Activated CD4-positive, alpha-beta T cell treated with anti-CD3 and anti-CD28 coated beads, Interleukin-2, amount 10 ng/mL, durations not matched to agents 24 days and 14 days (primary cell): ENCODE data around the gene SIDT1. TPM values are rescaled to one million over a fixed set of nuclear protein-coding genes. Genes with fewer than 3 reads are reported as not detected.

Source experiments
- DNase-seq: peaks from one replicate; pipeline ENCODE4 v3.0.0; 2022
- H3K27ac Mint-ChIP-seq: one replicate; pipeline ENCODE4 v1.8.0; 2022; ENCODE audit warnings: mild to moderate bottlenecking, mixed read lengths
- H3K27me3 Mint-ChIP-seq: one replicate; pipeline ENCODE4 v1.8.0; 2022; ENCODE audit warnings: mixed read lengths
- H3K36me3 Mint-ChIP-seq: one replicate; pipeline ENCODE4 v1.8.0; 2022; ENCODE audit warnings: low read depth, mild to moderate bottlenecking, mixed read lengths
- H3K4me1 Mint-ChIP-seq: one replicate; pipeline ENCODE4 v1.8.0; 2021; ENCODE audit warnings: mixed read lengths
- H3K4me3 Mint-ChIP-seq: one replicate; pipeline ENCODE4 v1.8.0; 2022; ENCODE audit warnings: mild to moderate bottlenecking, moderate library complexity, mixed read lengths
- H3K9me3 Mint-ChIP-seq: one replicate; pipeline ENCODE4 v1.8.0; 2021; ENCODE audit warnings: mixed read lengths
- intact Hi-C: fragments of 100-400 bp; cut with micrococcal nuclease; formaldehyde crosslinking; loops from one replicate; pipeline ENCODE4 v1.15.1; 2023
- total RNA-seq: library from RNA; stranded (reverse); gene quantifications from 2 replicates; pipeline ENCODE4 v1.2.3, GENCODE V29; 2022

Gene SIDT1
- total RNA-seq, 1 donor from 2014 or later = 8.5 TPM

- intact Hi-C loops = no loop called here
- no peak for DNase-seq
- Mint-ChIP-seq H3K9me3 (no peaks in the 10 kb centered on the region), H3K27ac (no peak overlapping the region), H3K4me1 (peaks cover 2% of the 10 kb centered on the region), H3K4me3 (no peak overlapping the region), H3K36me3 (no peaks in the 10 kb centered on the region), H3K27me3 (peaks cover 56% of the 10 kb centered on the region)
These were observed 9.1 kb upstream of the SIDT1 start for GRCh38 chr3:113523241-113523640.

GRCh38 chr3:113532698-113533533 lies 561 bp downstream of the SIDT1 start:
- H3K4me1 Mint-ChIP-seq = peaks cover 38% of the 10 kb centered on the region
- intact Hi-C loops = loop anchor here (1.0 to 10.0 kb wide), 6 partner anchors 18 to 522 kb away; partner anchors contain the start of genes CCDC191, QTRT2, SPICE1 and USF3

GRCh38 chr3:113533534-113533892 lies 1.2 kb downstream of the SIDT1 start:
- intact Hi-C loops = loop anchor here (1.0 to 10.0 kb wide), 3 partner anchors 45 to 521 kb away; partner anchors contain the start of genes CCDC191 and QTRT2
- peak overlapping the region; percentile 91 for H3K4me3 Mint-ChIP-seq
- H3K9me3 Mint-ChIP-seq = no peaks in the 10 kb centered on the region
- peak overlapping the region; percentile 96 for H3K27ac Mint-ChIP-seq
- peaks cover 38% of the 10 kb centered on the region for H3K4me1 Mint-ChIP-seq
- H3K27me3 Mint-ChIP-seq = peaks cover 6% of the 10 kb centered on the region
- peak; percentile 85 for DNase-seq
- H3K36me3 Mint-ChIP-seq = peaks cover 5% of the 10 kb centered on the region

More at GRCh38 chr3:113532698-113533533, 561 bp downstream of the SIDT1 start:
- Mint-ChIP-seq H3K36me3 (peaks cover 5% of the 10 kb centered on the region), H3K27ac (peak overlapping the region; percentile 96), H3K27me3 (peaks cover 9% of the 10 kb centered on the region), H3K4me3 (peak overlapping the region; percentile 91), H3K9me3 (no peaks in the 10 kb centered on the region)
- peak; percentile 83 for DNase-seq

GRCh38 chr3:113534365-113534764 lies 2.0 kb downstream of the SIDT1 start:
- Mint-ChIP-seq H3K4me1 (peaks cover 38% of the 10 kb centered on the region), H3K9me3 (no peaks in the 10 kb centered on the region), H3K27ac (peak overlapping the region; percentile 26), H3K27me3 (peaks cover 4% of the 10 kb centered on the region), H3K4me3 (peak overlapping the region; percentile 91), H3K36me3 (peaks cover 7% of the 10 kb centered on the region)
- DNase-seq = peak; percentile 72
- intact Hi-C loops = loop anchor here (5.0 to 10.0 kb wide), 2 partner anchors 517 to 520 kb away; partner anchors contain the start of genes CCDC191 and QTRT2

GRCh38 chr3:113535898-113536297 lies 3.5 kb downstream of the SIDT1 start:
- H3K4me1 Mint-ChIP-seq = peaks cover 36% of the 10 kb centered on the region
- no peaks in the 10 kb centered on the region for H3K9me3 Mint-ChIP-seq
- DNase-seq = no peak
- H3K27me3 Mint-ChIP-seq = no peaks in the 10 kb centered on the region
- H3K36me3 Mint-ChIP-seq = peaks cover 16% of the 10 kb centered on the region
- no peak overlapping the region for H3K4me3 Mint-ChIP-seq
- intact Hi-C loops = loop anchor here (10.0 kb wide), 1 partner anchor 519 kb away; the partner anchor contains the start of genes CCDC191 and QTRT2
- no peak overlapping the region for H3K27ac Mint-ChIP-seq

GRCh38 chr3:113536627-113537101 lies 4.3 kb downstream of the SIDT1 start:
- no peak for DNase-seq
- H3K4me1 Mint-ChIP-seq = peaks cover 30% of the 10 kb centered on the region
- peaks cover 21% of the 10 kb centered on the region for H3K36me3 Mint-ChIP-seq
- H3K27me3 Mint-ChIP-seq = no peaks in the 10 kb centered on the region
- no peak overlapping the region for H3K27ac Mint-ChIP-seq
- intact Hi-C loops = loop anchor here (10.0 kb wide), 1 partner anchor 518 kb away; the partner anchor contains the start of genes CCDC191 and QTRT2
- no peak overlapping the region for H3K4me3 Mint-ChIP-seq
- no peaks in the 10 kb centered on the region for H3K9me3 Mint-ChIP-seq

GRCh38 chr3:113537155-113537554 lies 4.8 kb downstream of the SIDT1 start:
- Mint-ChIP-seq H3K36me3 (peaks cover 24% of the 10 kb centered on the region), H3K27ac (no peak overlapping the region), H3K27me3 (no peaks in the 10 kb centered on the region), H3K4me3 (no peak overlapping the region), H3K9me3 (no peaks in the 10 kb centered on the region), H3K4me1 (peaks cover 27% of the 10 kb centered on the region)
- intact Hi-C loops = loop anchor here (10.0 kb wide), 1 partner anchor 518 kb away; the partner anchor contains the start of genes CCDC191 and QTRT2
- DNase-seq = no peak

- intact Hi-C loops = no loop called here
- DNase-seq = no peak
- Mint-ChIP-seq H3K4me1 (peaks cover 12% of the 10 kb centered on the region), H3K9me3 (peaks cover 5% of the 10 kb centered on the region), H3K36me3 (peaks cover 41% of the 10 kb centered on the region), H3K27me3 (no peaks in the 10 kb centered on the region), H3K27ac (no peak overlapping the region), H3K4me3 (no peak overlapping the region)
These were observed 9.2 kb downstream of the SIDT1 start for GRCh38 chr3:113541519-113541918.

GRCh38 chr3:113545594-113545993 lies 13.2 kb downstream of the SIDT1 start:
- H3K9me3 Mint-ChIP-seq = peaks cover 5% of the 10 kb centered on the region
- no peak overlapping the region for H3K27ac Mint-ChIP-seq
- DNase-seq = no peak
- peaks cover 40% of the 10 kb centered on the region for H3K36me3 Mint-ChIP-seq
- peaks cover 14% of the 10 kb centered on the region for H3K4me1 Mint-ChIP-seq
- no peaks in the 10 kb centered on the region for H3K27me3 Mint-ChIP-seq
- no peak overlapping the region for H3K4me3 Mint-ChIP-seq
- intact Hi-C loops = no loop called here

- H3K4me1 Mint-ChIP-seq = peaks cover 14% of the 10 kb centered on the region
- intact Hi-C loops = no loop called here
- H3K4me3 Mint-ChIP-seq = peak overlapping the region; percentile 7
- peaks cover 5% of the 10 kb centered on the region for H3K9me3 Mint-ChIP-seq
- H3K27me3 Mint-ChIP-seq = no peaks in the 10 kb centered on the region
- peaks cover 34% of the 10 kb centered on the region for H3K36me3 Mint-ChIP-seq
- no peak for DNase-seq
- H3K27ac Mint-ChIP-seq = peak overlapping the region; percentile 21
These were observed 14.1 kb downstream of the SIDT1 start for GRCh38 chr3:113546414-113546893.

GRCh38 chr3:113548501-113548900 lies 16.1 kb downstream of the SIDT1 start:
- Mint-ChIP-seq H3K4me1 (peaks cover 14% of the 10 kb centered on the region), H3K27ac (no peak overlapping the region), H3K9me3 (no peaks in the 10 kb centered on the region), H3K4me3 (no peak overlapping the region), H3K36me3 (peaks cover 21% of the 10 kb centered on the region), H3K27me3 (no peaks in the 10 kb centered on the region)
- DNase-seq = no peak
- intact Hi-C loops = no loop called here

GRCh38 chr3:113551820-113552219 lies 19.5 kb downstream of the SIDT1 start:
- intact Hi-C loops = loop anchor here (2.0 kb wide), 1 partner anchor 57 kb away; no protein-coding TSS in a partner anchor
- Mint-ChIP-seq H3K27me3 (no peaks in the 10 kb centered on the region), H3K4me3 (no peak overlapping the region), H3K4me1 (peaks cover 3% of the 10 kb centered on the region), H3K36me3 (peaks cover 10% of the 10 kb centered on the region), H3K9me3 (no peaks in the 10 kb centered on the region), H3K27ac (no peak overlapping the region)
- no peak for DNase-seq

- no peak overlapping the region for H3K27ac Mint-ChIP-seq
- intact Hi-C loops = loop anchor here (2.0 kb wide), 1 partner anchor 58 kb away; no protein-coding TSS in a partner anchor
- no peaks in the 10 kb centered on the region for H3K9me3 Mint-ChIP-seq
- H3K4me3 Mint-ChIP-seq = no peak overlapping the region
- H3K4me1 Mint-ChIP-seq = peaks cover 2% of the 10 kb centered on the region
- H3K36me3 Mint-ChIP-seq = peaks cover 10% of the 10 kb centered on the region
- peak; percentile 66 for DNase-seq
- H3K27me3 Mint-ChIP-seq = no peaks in the 10 kb centered on the region
These were observed 20.5 kb downstream of the SIDT1 start for GRCh38 chr3:113552851-113553250.

GRCh38 chr3:113555138-113555537 lies 22.8 kb downstream of the SIDT1 start:
- Mint-ChIP-seq H3K27ac (no peak overlapping the region), H3K4me3 (no peak overlapping the region), H3K9me3 (no peaks in the 10 kb centered on the region), H3K27me3 (no peaks in the 10 kb centered on the region), H3K4me1 (no peaks in the 10 kb centered on the region), H3K36me3 (peaks cover 5% of the 10 kb centered on the region)
- intact Hi-C loops = no loop called here
- no peak for DNase-seq
